Stimulated activated CD4-positive, alpha-beta T cell treated with anti-CD3 and anti-CD28 coated beads, Interleukin-2, amount 100 ng/mL, for 24 hours (primary cell): ENCODE data around the gene FAM185A.
"Not testable (repeated sequence)": the region's sequence is repeated elsewhere in the genome, so short reads cannot be mapped to it uniquely, and the experiment has no call there.

Source experiments
- DNase-seq, 2 donors: peaks; one replicate each; pipeline ENCODE4 v3.0.0-alpha.2; 2020

The FAM185A gene

DNA sequence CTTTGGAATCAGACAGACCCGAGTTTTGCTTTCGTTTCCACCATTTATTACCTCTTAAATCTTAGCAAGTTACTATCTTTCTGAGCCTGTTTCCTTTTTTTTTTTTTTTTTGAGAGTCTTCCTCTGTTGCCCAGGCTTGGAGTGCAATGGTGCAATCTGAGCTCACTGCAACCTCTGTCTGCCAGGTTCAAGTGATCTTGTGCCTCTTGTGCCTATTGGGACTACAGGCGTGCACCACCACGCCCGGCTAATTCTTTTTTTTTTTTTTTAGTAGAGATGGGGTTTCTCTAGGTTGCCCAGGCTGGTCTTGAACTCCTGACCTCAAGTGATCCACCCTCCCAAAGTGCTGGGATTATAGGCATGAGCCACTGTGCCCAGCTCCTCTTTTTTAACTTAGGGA, 84.5 kb downstream of the FAM185A start:
- no peak for DNase-seq

DNA sequence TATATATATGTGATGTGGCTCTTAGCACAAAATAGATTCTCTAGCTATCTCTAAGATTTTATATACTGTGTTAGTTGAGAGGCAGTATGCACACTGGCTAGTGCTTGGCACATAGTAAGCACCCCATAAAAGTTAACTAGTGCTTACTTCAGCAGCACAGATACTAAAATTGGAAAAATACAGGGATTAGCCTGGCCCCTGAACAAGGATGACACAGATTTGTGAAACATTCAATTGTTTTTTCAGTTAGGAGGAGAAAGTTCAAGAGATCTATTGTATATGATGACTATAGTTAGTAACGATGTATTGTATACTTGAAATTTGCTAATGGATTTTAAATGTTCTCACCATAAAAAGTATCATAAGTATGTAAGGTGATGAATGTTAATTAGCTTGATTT, 85.7 kb downstream of the FAM185A start:
- DNase-seq, result no peak

- peak in 1 of 2 donors; percentile 3 for DNase-seq
Measured at GRCh38 chr7:102834999-102835398, 86.2 kb downstream of the FAM185A start.

DNA sequence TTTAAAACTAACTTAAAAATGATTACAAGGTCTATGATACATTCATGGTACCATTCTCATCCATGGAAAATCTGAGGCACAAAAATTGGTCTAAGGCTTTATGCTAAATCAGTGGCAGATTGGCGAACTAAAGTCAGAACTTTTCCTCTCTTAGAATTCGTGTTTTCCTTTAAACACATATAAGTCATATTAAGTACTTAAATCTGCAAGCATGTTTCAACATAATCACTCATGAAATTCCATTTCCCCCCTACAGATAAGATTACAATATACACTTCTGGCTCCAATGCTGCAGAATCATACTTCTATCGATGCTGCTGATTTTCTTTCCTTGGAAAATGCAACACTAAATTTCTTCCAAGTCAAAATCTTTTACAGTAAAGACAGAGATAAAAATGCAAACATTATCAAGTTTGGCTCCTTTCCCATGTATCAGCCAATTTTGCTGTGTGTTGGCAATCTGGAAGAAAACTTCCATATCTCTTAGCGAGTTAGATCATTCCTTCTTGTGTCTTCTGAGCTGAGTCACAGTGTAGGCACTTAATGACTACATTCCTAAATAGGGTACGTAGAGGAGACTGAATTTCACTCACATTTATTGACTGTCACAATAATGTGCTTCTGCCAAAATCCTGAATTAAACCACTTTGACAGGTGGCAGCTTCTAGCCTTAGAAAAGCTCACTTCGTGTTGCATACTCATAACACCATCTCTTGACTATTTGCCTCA, 87.6 kb downstream of the FAM185A start:
- DNase-seq, result no peak

DNA sequence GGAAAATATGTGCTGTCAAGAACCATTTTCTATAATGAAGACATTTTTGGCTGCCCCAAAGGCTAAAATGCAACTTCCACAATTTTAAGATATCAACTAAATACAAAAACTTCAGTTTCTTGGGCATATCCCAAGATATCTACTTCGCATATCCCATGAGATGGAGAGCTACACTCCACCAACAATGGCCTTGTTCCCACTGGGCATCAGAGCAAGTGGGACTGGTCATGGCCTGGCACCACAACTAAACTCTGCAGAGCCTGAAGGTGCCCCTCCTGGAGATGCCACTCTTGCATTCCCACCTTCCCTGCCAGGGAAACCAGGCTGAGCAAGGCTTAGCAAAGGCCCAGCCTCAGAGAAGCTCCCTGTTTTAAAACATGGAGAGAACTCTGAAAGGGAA, 88.2 kb downstream of the FAM185A start:
- DNase-seq, result no peak

GRCh38 chr7:102837802-102838201, 89.0 kb downstream of the FAM185A start:
- no peak for DNase-seq

DNA sequence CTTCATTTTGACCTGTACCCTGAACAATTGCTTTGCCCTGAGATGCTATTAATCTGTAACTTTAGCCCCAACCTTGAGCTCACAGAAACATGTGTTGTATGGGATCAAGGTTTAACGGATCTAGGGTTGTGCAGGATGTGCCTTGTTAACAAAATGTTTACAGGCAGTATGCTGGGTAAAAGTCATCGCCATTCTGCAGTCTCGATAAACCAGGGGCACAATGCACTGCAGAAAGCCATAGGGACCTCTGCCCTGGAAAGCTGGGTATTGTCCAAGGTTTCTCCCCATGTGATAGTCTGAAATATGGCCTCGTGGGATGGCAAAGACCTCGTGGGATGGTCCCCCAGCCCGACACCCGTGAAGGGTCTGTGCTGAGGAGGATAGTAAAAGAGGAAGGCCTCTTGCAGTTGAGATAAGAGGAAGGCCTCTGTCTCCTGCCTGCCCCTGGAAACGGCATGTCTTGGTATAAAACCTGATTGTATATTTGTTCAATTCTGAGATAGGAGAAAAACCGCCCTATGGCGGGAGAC, 89.8 kb downstream of the FAM185A start:
- DNase-seq, result not testable (repeated sequence)

DNA sequence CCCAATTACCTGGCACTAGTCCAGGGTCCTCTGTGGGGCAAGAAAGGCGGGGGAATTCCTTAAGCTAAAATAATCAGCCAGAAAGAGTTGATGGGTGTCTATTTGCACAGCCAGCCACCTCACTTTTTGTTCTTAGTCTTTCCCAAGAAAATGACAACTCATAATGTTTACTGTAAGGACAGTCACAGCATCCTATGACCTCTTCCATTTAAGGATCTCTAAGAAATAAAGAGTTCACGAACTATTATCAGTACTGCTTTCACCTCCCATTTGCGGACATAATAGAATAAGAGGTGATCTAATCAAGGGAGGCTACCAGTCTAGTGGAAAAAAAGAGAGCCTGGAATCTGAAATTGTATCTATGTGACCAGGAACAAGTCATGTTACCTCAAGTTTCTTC, 91.6 kb downstream of the FAM185A start:
- no peak for DNase-seq

GRCh38 chr7:102841290-102841689, 92.5 kb downstream of the FAM185A start:
- no peak for DNase-seq

DNA sequence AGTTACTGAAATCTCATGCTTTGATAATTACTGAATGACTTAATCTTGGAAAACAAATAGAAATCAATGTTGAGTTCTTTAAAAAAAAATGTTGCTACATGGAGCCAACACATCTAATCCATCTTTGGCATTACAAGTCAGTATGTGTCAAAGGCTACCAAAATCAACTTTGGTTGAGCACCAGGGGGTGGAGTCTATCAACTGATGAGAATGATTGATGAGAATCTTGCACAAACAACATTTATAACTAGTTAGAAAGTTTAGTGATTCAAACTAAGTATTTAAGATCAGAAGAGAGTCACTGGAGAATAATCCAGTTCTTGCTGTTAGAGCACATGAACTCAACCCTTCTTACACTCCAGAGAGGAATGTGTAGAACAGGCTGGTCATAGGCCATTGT, 93.5 kb downstream of the FAM185A start:
- DNase-seq, result no peak

GRCh38 chr7:102843850-102844249, 95.1 kb downstream of the FAM185A start:
- no peak for DNase-seq

DNA sequence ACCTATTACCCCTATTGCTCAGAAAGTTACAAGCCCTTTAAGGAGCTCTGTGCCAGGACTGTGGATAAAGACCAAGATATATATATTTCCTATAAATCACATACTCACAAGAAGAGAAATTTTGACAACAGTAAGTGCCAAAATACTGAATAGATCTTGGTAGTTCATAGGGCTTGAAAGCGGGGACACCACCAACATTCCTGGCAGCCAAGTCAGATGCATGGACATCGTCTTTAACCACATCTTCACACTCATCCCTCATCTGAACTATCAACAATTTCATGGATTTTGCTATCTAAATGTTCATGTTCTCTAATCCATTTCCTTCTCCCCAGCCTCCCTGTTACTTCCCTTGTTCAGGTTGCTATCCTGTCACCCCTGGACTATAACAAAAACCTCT, 96.5 kb downstream of the FAM185A start:
- DNase-seq, result no peak

GRCh38 chr7:102849079-102849478, 100.3 kb downstream of the FAM185A start:
- no peak for DNase-seq

- DNase-seq, result no peak
Measured at GRCh38 chr7:102849538-102849937, 100.7 kb downstream of the FAM185A start.

- DNase-seq, result no peak
Measured at GRCh38 chr7:102856036-102856435, 107.2 kb downstream of the FAM185A start.
